LNCAP (cell line): ENCODE results near the gene DDHD1.

Experiments used
- CTCF ChIP-seq: fragments of 450-650 bp; IDR thresholded peaks from 2 replicates; pipeline ENCODE4 v1.5.1; 2017; ENCODE audit warnings: mild to moderate bottlenecking

DDHD1 gene

DNA sequence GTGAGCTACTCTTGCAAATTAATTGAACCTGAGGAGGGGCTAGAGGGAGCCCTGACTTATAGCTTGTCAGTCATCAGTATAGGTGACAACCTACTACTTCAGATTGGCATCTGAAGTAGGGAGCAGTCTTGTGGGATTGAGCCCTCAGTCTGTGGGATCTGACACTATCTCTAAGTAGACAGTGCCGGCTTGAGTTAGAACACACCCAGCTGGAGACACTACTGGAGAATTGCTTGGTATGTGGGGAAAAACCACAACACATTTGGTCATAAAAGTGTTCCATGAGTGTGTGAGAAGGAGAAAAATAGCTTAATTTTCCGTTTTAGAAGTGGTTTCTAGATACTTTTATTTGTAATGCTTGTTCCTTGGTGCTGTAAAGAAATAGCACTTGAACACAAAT lies 30.5 kb upstream of the DDHD1 start:
- no peak for TF ChIP-seq CTCF

DNA sequence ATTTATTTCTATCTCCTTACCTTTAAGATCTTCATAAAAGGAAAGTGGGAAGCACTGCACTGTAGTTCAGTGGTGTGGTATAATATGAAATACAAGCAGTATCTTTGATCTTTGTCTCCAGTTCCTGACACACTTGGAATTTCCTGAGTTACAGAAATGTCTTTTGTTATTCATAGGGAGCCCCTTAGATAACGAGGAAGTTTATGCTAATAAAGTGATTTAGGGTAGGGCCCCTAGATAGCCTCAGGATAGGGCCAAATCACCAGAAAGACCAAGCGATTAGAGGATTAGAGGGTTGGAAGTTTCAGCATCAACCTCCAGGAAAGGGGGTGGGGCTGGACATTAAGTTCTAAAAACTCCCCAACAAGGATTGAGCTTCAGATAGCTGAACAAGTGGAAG lies 29.9 kb upstream of the DDHD1 start:
- TF ChIP-seq CTCF = no peak

DNA sequence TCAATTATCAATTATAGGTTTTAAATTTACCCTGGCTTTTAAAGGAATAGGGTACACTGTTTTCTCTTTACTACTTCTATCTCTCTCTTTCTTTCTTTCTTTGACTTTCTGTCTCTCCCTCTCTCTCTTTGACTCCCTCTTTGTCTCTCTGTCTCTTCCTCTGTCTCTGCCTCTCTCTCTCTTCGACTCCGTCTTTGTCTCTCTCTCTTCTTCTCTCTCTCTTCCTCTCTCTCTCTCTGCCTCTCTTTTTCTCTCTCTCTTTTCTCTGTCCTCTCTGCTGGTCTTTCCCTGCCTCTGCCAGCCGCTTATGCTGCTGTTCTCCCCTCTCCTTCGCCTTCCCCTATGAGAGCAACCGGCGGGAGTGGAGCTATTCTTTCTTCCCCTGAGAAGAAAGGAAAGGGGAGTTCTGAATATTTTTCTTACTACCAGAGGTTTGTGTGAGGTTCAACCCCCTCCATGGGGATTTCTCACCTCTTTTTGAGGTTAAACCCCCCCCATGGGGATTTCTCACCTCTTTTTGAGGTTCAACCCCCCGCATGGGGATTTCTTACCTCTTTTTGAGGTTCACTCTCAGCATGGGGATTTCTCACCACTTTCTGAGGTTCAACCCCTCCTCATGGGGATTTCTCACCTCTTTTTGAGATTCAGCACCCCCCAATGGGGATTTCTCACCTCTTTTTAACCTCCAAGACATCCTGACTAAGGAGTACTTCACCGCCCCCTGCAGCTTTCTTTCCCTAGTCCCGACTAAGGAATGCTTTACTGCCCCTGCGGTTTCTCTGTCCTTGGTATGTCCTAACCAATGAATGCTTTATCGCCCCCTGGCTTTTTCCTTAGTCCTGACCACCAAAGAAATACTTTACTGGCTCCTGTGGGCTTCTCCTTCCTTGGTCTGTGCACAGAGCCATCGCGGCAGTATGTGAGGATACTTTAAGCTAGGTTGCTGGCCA lies 27.4 kb upstream of the DDHD1 start:
- TF ChIP-seq CTCF = no peak

DNA sequence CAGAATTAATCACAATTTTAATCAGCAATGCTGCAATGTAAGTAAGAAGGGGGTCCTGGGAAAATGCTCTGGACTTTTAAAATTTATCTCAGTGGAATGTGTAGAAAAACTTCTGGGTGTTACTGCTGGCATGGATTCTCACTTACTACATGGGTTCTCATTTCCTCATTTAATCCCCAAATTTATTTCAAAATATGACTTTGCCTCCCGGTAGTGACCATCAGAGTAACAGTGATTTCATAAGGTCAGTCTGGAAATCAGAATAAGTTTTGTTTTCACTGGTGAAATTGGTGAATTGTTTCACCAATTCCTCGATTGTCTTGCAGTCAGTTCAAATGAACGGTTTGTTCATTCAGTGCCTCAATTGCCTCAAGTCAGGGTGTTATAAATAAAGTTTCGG lies 22.3 kb upstream of the DDHD1 start:
- no peak for TF ChIP-seq CTCF

GRCh38 chr14:53174918-53175317 lies 21.8 kb upstream of the DDHD1 start:
- no peak for TF ChIP-seq CTCF

DNA sequence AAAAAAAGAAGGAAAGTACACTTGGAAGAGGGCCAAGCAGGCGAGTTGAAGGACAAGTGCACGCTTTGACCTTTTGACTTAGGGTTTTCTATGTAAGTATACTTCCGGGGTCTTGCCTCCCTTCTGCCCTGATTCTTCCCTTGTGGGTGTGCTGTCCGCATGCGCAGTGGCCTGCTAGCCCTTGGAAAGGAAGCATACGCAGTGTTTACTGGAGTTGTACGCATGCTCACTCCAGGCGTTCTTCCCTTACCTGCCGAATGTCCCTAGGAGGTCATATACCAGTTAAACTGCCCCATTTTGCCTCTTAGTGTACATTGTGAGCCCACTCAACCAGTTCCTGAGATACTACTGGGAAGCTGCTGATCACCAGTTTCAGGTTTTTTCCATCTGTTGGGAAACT lies 15.7 kb upstream of the DDHD1 start:
- TF ChIP-seq CTCF = no peak

- no peak for TF ChIP-seq CTCF
Observed at GRCh38 chr14:53167602-53168328, 14.6 kb upstream of the DDHD1 start.
